ENCODE measurements around the gene GPC5. TPM values are rescaled to one million over a fixed set of nuclear protein-coding genes. Genes with fewer than 3 reads are reported as not detected.
"Not testable (repeated sequence)": the region's sequence is repeated elsewhere in the genome, so short reads cannot be mapped to it uniquely, and the experiment has no call there.

The GPC5 gene
- total RNA-seq, 1 donor from 2014 or later, result 0.13 TPM

DNA sequence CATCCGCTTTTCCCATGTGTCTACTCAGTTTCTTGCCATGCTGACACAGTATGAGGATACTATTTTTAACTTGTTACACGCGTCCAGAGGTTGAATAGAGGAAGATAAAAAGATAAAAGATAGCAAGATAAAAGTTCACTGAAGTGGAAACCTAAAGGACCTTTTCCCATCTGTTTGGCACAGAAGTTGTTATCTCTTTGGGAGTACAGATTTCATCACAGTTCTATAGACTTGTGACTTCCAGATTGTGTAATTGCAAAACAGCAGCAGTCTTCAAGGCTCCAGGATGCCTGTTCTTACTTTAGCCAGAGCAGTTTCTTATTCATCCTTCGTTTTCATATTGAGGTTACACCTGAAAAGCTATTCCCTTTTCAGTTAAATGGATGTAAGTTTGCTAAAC lies 369.2 kb downstream of the GPC5 start:
- no peak for DNase-seq (ENCODE audit: low spot score)

DNA sequence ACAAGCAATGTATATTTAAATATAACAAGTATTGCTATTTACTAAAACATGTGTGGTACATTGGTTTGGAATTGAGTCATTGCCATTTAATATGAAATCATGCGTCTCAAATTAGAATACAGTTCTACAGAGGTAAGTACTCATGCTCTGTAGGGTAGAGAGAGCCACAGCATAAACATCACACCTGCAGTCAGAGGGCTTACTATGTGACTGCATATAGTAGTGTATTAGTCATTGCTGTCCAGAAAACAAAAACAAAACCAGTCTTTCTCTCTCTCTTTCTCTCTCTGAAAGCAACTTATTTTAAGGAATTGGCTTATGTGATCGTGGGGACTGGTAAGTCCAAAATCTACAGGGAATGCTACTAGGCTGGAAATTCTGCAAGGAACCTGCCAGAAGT lies 370.3 kb downstream of the GPC5 start:
- no peak for DNase-seq (ENCODE audit: low spot score)

DNA sequence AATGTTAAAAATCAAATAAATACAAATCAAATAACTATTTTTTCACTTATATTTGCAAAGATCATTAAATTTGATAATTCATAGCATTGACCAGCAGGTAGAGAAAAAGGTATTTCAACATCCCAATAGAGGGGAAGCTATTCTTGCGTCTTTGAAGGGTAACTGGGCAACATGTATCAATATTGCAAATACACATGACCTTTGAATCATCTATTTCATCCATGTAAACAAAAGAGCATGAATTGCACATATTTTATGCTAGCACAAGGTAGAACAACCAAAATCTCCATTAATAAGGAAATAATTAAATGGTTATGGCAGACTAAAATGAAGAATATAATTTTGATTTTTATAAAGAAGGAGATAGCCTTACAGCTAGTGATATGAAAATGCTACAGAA lies 372.8 kb downstream of the GPC5 start:
- DNase-seq (ENCODE audit: low spot score), result no peak

DNA sequence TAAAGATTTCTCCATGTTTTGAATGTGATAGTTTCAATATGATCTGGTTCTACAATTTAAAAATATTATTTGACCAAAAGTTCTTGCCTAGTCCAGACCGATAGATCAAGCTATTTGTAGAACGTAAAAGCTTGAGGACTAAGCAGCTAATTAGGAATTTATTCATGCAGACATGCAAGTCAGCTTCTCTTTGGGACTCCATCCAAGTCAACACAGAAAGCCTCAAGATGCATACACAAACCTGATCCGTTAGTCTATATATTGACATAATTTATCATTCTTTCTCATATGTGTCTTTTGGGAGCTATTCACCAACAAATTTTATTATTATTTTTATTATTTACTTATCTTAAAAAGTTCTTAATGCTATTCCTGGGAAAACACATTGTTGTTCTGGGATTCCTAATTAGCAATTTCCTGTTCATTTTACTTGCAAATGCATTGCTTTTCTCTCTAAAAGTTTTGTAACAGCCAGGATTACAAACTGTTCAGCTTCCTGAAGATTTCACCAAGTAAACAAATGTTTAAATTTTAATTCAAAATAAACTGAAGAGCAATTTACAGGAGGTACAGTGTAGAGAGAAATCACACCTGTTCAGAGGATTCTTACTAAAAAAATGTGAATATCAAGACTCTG lies 375.3 kb downstream of the GPC5 start:
- no peak for DNase-seq (ENCODE audit: low spot score)

DNA sequence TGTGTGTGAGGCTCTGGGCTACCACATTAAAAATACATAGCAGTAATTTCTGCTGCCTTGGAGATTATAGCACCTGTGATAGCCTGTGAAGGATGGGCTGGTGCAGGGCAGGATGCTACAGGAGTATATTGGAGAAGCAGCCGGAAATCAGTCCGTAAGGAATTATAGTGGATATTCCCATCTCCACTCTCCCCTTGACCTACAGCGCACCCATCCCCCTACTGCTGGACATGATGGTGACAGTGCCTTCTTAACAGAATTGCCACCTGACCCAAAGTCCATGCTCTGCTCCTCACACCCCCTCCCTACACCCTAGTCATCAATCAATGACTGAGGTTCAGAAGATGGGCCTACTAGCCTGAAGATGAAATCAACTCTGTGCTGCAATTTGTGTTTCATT lies 376.0 kb downstream of the GPC5 start:
- no peak for DNase-seq (ENCODE audit: low spot score)

DNA sequence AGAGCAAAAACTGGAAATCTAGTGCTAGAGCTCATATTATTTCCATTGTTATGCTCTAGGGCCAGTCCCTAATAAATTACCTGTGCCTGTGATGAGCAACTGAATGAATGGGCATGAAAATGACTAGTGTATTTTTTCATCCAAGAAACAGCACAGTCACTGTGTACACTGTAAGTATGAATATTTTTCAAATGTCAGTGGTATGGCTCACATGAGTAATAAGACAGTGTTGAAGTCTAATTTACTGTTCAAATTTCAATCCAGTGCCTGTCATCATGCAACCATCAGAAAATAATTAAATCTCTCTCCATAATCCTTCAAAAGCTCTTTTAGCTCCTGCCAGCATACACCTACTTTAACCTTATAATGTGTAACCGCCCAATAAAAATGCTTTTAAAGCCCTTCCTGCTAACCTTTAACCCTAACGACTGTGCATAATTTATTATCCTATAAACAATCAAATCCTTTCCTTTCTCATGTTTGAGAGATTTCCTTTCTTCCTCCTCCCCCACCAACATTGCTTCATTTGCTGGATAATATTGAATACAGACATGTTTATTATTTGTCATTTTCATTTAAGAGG lies 378.3 kb downstream of the GPC5 start:
- no peak for DNase-seq (ENCODE audit: low spot score)

DNA sequence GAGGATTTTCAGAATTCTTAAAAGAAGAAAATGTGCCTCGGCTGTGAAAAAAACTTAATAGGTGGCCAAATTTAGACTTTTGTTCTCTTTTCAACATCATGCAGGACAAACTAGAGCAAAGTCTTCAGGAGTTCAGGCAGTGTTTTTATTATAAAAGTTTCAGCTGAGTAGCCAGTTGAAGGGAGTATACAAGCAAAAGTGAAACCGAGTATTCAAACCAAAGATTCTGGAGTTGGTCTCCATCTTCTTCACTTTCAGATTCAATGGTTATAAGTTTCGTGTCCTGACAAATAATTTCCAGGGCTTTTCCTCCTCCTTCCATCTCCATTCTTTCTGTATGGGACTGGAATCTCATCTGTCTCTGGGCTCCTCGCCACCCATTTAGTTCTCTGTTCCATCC lies 379.7 kb downstream of the GPC5 start:
- no peak for DNase-seq (ENCODE audit: low spot score)

DNA sequence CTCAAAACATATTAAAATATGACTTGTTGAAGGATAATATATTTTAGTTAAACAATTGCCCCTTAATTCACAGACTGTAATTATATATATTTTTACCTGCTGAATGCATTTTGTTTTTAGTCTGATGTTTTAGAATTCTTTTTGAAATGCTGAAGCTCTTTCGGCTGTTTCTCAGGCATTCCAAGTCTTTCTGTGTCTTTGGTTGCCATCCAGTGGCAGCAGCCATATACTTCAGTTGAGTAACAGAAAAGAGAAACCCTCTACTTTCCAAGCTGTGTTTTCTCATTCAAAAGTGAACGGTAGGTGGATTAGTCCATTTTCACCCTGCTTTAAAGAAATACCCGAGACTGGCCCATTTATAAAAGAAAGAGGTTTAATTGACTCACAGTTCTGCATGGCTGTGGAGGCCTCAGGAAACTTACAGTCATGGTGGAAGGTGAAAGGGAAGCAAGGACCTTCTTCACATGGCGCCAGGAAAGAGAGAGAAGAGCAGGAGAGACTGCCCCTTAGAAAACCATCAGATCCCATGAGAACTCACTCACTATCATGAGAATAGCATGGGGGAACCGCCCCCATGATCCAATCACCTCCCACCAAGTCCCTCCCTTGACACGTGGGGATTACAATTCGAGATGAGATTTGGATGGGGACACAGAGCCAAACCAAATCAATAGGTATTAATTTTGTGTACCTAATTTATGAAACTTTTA lies 383.7 kb downstream of the GPC5 start:
- not testable (repeated sequence) for DNase-seq (ENCODE audit: low spot score)

DNA sequence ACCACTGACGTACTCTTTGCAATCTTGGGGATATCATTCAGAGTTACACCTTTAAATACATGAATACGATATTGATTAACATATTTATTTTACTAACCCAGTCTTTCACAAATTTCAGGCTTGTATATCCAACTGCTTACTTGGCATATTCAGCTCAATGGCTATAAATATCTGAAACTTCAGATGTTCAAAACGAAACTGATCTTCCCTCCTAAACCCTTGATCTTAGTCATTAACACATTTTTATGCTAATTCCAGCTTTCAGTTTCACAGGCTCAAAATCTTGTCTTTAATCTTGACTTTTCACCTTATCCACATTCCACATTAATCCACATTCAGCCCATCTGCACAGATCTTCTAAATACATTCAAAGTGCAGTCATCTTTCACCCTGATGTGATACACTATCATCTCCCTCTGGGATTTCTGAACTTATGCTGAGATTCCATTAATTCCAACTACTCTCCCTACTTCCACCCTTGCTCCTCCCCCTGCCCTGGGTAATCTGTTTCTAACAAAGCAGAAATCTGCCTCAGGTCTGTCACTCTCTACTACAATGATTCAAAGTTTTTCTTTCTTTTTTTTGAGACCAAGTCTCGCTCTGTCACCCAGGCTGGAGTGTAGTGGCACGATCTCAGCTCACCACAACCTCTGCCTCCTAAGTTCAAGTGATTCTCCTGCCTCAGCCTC lies 387.2 kb downstream of the GPC5 start:
- DNase-seq (ENCODE audit: low spot score), result no peak

DNA sequence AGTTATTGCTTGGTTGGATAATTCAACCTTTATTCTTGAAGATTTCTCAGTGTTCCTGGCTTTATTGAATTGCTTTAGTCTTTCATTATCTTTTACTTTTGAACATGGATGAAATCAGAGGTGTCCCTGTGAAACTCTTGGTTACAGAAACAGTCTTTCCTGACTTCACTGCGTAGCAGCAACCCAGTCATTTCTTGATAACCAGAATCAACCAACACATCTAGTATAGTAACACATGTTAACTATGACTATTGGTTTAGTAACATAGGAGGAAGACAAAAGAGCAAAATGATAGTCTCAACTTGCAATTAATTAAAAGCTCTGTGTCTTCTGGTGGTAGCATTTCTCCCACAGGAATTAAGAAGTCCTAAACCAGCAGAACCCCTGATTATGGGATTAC lies 393.6 kb downstream of the GPC5 start:
- DNase-seq (ENCODE audit: low spot score), result no peak

DNA sequence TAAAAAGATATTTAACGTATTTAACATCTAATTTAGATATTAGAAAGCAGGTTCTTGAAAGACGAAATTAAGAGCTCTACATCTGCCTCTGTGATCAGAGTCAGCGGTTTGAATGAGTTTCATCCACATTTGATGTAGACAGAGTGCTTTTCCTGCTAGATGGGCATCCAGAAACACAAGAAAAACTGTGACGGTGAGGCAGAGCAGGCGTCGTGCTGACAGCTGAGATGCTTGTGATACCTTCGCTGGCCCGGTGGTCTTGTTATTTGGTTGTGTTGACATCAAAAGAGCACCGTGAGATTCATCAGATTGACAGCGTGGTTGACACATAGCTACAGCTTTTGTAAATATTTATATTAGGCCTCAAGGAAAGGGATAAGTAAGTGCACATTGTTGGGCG lies 399.1 kb downstream of the GPC5 start:
- no peak for DNase-seq (ENCODE audit: low spot score)

DNA sequence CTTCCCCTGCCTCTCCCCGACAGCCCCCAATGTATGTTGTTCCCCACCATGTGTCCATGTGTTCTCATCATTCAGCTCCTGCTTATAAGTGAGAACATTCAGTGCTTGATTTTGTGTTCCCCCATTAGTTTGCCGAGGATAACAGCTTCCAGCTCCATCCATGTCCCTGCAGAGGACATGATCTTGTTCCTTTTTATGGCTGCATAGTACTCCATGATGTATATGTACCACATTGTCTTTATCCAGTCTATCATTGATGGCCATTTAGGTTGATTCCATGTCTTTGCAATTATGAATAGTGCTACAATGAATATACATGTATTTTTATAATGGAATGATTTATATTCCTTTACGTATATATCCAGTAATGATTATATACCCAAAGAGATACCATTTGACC lies 399.9 kb downstream of the GPC5 start:
- DNase-seq (ENCODE audit: low spot score), result not testable (repeated sequence)

DNA sequence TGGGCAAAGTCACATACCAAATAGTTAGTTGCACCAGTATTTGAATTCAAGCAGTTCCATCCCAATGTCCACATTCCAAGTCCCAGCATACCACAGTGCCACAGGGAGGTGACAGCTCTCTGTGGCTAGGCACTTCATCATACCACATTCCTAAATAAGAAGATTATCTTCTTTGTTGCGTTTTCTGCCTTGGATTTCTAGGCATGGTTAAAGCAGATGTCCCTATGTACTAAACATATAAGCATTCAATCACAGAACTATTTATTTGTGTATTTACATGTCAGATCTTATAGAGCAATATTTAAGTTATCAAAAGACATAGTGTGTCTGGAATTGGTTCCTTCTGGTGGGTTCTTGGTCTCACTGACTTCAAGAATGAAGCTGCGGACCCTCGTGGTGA lies 403.4 kb downstream of the GPC5 start:
- DNase-seq (ENCODE audit: low spot score), result not testable (repeated sequence)

DNA sequence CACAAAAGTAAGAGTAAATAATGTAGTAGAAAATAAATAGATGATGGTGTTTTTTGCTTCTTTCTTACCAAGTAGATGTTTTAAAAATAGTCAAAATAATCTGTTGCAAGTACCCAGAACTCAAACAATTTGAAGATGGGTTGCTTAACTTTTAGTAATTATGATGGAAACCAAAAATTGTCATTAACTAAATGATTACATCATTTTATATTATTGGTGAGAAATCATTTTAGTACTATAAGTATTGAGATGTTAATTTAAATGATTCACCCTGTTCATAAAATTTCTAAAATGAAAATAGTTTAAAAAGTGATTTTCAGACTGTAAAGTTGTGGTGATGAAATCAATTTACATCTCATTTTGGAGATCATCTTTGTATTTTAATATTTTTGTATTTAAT lies 404.5 kb downstream of the GPC5 start:
- no peak for DNase-seq (ENCODE audit: low spot score)

DNA sequence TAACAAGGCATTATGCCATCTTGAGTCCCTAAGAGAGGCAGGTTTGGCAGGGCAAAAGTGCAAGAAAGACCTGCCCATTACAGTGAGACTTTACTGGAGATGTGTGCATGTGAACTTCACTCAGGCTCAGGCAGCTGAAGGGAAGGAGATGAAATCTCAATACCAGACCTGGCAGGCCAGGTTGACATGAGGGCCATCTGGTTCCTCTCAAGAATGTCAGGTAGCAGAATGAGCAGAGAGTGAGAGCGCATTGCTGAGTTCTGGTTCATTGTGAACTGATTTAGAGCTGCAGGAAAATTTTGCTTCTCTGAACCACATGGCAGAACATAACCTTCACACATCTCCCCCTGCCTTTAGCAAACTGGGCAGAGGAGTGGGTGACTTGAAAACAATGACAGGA lies 406.3 kb downstream of the GPC5 start:
- DNase-seq (ENCODE audit: low spot score), result no peak

DNA sequence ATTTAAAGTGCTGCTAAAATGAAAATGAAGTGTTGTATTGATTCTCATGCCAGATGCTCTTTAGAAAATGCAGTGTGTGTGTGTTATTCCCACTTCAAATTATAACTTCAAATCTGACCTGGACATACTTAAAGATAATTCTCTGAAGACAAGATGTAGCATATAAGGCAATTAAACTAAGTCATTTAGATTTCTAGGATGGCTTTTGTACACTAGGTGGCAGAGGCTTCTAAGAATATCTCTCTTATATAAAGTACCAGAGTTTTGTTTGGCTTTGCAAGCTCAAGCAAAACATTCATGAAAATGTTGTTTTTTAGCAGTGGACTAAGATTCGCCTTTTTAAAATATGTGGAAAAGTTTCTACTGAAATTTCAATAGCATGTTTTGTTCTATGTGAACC lies 407.2 kb downstream of the GPC5 start:
- no peak for DNase-seq (ENCODE audit: low spot score)

DNA sequence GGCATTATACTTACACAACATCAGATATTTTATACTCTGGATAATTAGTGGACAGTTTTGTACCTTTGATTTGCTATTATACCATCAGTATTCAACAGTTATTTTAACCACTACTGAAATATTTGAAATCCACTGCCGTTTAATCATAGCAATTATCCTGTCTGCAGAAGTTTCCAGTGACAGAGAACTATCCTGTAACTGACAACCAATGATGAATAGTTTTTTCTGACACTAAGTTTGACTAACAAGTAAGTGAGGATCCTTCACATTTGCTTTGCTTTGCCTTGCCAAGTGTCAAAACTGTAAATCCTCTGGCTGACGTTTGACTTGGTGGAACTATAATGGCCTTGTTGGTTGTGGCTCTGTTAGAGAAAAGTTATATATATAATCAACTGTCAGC lies 410.7 kb downstream of the GPC5 start:
- DNase-seq (ENCODE audit: low spot score), result no peak

DNA sequence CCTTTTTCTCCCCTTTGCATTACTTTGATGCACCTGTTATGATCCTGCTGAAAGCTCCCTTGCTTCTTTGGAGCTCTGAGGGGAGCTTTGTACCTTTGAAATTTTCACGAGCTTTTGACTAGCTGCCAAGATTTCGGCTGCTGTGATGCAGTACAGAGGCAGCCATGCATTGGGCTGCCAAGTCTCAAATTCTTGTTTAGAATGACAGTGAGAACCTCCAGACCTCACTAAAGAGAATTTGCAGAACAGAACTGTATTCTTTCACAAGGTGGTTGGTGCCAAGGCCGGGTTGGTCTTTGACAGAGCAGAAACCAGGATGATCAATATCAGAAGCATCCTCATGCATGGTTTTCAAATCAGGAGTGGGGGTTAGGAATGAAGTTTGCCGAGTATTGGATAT lies 414.8 kb downstream of the GPC5 start:
- no peak for DNase-seq (ENCODE audit: low spot score)

DNA sequence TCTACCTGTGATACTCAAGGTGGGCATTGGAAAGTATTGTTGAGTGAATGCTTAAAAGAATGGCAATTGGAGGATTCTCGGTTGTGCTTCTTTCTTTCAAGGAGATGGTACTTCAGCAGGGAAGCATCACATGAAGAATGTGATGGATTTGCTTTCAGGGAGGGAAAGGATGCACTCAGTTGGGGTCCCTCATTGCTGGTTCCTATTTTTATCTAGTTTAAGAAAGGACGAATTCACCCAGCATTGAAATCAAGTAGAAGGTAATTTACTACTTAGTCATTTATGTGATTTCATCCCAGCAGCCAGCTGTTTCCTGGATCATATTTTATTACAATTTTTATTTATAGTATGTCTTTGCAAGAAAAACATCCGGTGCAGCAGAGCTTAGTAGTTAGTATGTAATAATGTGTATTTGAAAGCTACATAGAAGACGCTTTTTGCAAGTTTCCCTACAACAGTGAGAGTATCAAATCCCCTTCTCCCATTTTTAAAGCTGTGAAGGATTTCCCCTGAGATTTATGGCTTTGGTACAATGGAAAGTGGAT lies 417.9 kb downstream of the GPC5 start:
- no peak for DNase-seq (ENCODE audit: low spot score)

DNA sequence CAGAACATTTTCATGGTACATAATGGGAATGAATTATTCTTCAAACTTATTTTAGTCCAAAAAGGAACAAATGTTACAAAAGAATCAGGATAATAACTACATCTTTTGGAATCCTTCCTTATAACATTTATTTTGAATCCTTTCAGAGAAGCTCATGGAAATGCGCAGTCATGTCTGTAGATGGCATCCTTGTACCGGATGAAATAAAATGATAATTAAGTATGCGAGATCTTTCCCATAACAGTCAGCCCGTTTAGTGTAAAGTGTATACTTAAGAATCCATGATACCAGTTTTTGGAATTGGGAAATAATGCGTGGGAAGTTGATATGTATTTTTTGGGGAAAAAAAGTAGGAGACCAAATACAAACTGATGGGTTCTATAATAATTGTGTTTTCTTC lies 418.8 kb downstream of the GPC5 start:
- DNase-seq (ENCODE audit: low spot score), result no peak

DNA sequence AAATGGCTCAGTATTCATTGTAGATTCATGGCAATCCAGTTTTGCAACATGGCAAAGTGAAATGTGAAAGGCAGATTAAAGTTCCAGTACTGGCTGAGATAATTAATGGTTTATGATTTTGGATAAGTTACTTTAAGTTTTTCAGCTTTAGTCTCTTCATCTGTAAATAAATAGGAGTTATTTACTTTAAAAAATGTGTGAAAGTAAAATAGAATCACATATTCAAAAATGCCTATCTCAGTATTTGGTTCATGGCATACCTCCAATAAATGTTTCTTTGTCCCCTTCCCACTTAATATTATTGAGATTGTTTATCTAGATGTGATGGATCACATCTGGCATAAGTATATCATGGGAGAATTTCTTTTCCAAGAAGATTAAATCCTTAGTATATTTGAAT lies 426.0 kb downstream of the GPC5 start:
- DNase-seq (ENCODE audit: low spot score), result no peak

DNA sequence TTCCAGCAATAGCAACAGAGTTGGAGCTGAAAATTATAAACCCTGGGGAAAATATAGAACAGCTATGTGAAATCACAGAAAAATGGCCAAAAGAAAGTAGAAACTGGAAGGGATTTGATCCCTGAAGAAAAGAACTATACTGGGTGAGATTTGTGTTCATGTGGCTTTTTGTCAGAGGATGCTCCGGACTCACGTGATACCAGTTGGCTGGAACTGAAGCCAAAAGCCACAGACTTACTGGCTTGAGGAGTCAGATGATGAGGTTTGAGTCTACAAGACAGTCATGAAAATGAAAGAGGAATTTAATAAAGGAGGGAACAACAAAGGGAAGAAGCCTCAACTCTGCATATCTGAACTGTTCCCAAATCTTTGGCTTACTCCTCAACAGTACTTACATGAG lies 427.1 kb downstream of the GPC5 start:
- no peak for DNase-seq (ENCODE audit: low spot score)
